HuH-7 (cell line): ENCODE measurements around the gene TCF23.
"Not testable (repeated sequence)": the region's sequence is repeated elsewhere in the genome, so short reads cannot be mapped to it uniquely, and the experiment has no call there.

Source experiments
- DNase-seq: peaks from one replicate; pipeline ENCODE4 v3.0.0; 2011; ENCODE audit warnings: low spot score

Gene TCF23

GRCh38 chr2:27148801-27149439 lies at the start of gene TCF23:
Gene TCF23, plus strand, starts transcription at chr2:27149004. Its CDS starts 130 bp downstream, at chr2:27149134.
- DNase-seq, result no peak

- no peak for DNase-seq
Observed at GRCh38 chr2:27099334-27099955, 49.4 kb upstream of the TCF23 start.

GRCh38 chr2:27100036-27100435 lies 48.8 kb upstream of the TCF23 start:
- DNase-seq, result no peak

- no peak for DNase-seq
Observed at GRCh38 chr2:27102329-27102728, 46.5 kb upstream of the TCF23 start.

DNA sequence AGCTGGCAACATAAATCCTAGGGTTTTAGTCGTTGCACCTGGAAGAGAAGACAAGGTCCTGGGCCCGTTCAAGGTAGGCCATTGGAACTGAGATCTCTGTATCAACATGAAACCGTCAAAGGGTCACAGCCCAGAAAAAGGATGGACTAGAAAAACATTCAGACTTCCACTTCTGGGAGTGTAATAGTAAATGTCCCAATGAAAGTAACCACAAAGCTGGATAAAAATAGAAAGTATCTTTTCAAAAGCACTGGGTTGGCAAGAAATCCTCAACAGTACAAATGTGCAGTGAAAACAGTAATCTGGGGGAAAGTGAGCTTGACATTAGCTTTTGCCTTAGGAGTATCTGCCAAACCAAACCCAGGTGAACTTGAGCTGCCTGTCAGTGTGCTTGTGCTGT lies 42.8 kb upstream of the TCF23 start:
- no peak for DNase-seq

DNA sequence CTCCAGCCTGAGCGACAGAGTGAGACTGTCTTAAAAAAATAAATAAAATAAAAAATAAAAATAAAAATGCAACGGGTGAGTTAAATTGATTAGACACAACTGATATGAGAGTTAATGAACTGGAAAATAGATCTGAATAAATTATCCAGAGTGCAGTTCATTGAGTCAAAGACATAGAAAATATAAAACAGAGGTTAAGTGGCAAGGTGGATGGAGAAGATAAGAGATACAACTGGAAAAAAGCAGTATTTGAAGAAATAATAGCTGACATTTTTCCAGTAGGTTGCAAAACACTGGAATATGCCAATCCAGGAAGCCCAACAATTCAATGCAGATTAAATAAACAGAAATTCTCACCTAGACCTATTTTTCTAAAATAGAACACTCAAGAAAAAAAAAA lies 40.6 kb upstream of the TCF23 start:
- DNase-seq, result no peak

DNA sequence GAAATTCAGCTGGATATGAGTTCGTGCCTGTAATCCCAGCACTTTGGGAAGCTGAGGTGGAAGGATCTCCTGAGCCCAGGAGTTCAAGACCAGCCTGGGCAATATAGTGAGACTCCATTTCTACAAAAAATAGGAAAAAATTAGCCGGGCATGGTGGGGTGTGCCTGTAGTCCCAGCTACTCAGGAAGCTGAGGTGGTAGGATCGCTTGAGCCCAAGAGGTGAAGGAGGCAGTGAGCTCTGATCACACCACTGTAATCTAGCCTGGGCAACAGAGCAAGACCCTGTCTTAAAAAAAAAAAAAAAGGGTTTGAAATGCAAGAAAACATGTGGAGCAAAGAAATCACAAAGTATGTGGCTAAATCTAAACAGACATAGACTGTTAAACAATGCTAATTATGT lies 39.7 kb upstream of the TCF23 start:
- no peak for DNase-seq

DNA sequence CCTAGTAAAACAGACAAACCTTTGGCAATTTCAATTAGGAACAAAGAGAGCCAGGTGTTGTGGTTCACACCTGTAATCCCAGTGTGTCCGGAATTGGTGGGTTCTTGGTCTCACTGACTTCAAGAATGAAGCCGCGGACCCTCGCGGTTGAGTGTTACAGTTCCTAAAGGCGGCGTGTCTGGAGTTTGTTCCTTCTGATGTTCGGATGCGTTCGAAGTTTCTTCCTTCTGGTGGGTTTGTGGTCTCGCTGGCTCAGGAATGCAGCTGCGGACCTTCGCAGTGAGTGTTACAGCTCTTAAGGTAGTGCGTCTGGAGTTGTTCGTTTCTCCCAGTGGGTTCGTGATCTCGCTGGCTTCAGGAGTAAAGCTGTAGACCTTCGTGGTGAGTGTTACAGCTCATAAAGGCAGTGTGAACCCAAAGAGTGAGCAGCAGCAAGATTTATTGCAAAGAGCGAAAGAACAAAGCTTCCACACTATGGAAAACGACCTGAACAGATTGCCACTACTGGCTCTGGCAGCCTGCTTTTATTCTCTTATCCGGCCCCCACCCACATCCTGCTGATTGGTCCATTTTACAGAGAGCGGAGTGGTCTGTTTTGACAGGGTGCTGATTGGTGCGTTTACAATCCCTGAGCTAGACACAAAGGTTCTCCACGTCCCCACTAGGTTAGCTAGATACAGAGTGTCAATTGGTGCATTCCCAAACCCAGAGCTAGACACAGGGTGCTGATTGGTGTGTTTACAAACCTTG lies 38.0 kb upstream of the TCF23 start:
- DNase-seq, result not testable (repeated sequence)

DNA sequence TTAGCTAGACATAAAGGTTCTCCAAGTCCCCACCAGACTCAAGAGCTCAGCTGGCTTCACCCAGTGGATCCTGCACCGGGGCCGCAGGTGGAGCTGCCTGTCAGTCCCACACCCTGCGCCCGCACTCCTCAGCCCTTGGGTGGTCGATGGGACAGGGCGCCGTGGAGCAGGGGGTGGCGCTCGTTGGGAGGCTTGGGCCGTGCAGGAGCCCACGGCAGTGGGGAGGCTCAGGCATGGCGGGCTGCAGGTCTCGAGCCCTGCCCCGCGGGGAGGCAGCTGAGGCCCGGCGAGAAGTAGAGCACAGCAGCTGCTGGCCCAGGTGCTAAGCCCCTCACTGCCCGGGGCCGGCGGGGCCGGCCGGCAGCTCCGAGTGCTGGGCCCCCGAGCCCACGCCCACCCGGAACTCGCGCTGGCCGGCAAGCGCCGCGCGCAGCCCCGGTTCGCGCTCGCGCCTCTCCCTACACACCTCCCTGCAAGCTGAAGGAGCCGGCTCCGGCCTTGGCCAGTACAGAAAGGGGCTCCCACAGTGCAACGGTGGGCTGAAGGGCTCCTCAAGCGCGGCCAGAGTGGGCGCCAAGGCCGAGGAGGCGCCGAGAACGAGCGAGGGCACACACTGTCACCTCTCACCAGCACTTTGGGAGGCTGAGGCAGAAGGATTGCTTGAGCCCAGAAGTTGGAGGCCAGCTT lies 37.3 kb upstream of the TCF23 start:
- DNase-seq, result not testable (repeated sequence)

GRCh38 chr2:27115519-27115918 lies 33.3 kb upstream of the TCF23 start:
- DNase-seq, result no peak

- no peak for DNase-seq
Observed at GRCh38 chr2:27117995-27118524, 30.7 kb upstream of the TCF23 start.

- DNase-seq, result no peak
Observed at GRCh38 chr2:27118525-27119329, 30.1 kb upstream of the TCF23 start, which contains the start of gene CGREF1. Gene CGREF1, minus strand, starts transcription at chr2:27119128. Its CDS starts 14,762 bp downstream, at chr2:27104366.

DNA sequence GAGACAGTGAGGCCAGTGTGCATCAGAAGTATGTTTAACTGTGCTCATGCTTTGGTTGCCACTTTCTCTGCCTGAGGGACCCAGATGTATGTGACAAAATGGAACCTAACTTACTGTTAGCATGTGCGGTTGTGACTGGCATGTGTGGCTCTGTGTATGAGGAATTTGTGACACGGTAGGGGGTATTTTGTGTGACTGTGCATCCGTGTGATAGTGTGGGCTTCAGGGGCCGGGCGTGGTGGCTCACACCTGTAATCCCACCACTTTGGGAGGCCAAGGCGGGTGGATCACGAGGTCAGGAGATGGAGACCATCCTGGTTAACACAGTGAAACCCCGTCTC lies 29.5 kb upstream of the TCF23 start:
- not testable (repeated sequence) for DNase-seq

- DNase-seq, result no peak
Observed at GRCh38 chr2:27121906-27122305, 26.9 kb upstream of the TCF23 start.

DNA sequence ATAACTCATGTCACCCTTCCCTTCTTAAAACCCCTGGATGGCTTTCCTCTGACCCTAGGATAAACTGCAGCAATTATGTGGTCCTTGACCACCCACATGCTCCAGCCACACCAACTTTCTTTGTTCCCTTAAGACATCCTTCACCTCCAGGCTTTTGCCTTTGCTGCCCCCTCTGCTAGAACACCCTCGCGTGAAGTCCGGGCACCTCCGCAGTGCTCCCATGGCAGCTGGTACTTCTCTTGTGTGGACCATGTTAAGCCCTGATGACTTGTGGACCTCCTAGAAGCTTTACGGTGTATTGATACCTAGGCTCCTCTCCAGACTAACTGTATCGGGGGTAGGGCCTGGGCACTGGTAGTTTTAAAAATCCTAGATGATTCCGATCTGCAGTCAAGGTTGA lies 26.0 kb upstream of the TCF23 start:
- DNase-seq, result no peak

- DNase-seq, result peak; percentile 77
Observed at GRCh38 chr2:27123302-27124150, 25.3 kb upstream of the TCF23 start, which contains the start of gene ABHD1. Gene ABHD1, plus strand, starts transcription at chr2:27123815. Its CDS starts 134 bp downstream, at chr2:27123949.

DNA sequence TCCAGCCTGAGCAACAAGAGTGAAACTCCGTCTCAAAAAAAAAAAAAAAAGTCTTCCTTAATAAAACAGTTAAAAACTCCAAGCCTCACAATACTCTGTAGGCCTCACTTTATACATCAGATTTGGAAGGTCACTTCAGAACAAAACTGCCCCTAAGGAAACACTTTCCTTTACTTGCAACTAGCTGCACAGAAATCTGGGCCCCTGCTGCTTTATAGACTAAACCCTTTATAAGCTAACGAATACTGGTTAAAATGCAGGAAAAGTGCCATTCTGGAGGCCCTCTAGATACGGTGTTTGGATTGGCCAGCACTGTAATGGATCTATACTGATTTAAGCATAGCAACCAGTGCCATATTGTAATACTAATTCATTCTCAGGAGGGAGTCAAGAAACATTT lies 23.7 kb upstream of the TCF23 start:
- no peak for DNase-seq

- no peak for DNase-seq
Observed at GRCh38 chr2:27126252-27126710, 22.5 kb upstream of the TCF23 start.

DNA sequence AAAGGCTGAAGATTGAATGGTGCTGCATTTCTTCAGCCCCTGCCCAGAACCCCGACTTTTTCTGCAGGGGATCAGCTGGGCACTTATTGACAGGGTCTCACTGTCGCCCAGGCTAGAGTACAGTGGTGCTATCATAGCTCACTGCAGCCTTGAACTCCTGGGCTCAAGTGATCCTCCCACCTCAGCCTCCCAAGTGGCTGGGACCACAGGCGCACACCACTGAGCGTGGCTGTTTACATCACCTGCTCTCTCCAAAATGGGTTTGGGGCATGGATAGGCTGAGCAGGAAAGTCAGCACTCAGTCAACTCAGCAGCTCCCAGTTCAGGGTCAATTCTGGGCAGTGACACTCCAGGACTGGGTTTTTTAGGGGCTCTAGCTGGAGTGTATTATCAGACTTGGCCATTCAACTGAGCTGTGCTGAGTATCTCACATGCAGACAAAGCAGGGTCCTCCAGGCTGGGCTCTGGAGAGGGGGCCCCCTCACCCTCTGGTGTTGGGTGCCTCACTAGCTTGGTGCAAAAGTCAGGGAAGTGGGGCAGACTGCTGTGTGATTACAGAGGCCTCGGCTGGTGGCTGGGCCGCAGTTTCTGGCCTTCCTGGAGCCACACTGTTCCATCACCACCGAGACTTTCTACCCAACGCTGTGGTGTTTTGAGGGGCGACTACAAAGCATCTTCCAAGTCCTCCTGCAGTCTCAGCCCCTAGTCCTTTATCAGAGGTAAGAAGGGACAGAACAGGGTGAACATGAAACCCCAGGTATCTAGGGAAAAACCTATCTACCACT lies 20.7 kb upstream of the TCF23 start:
- no peak for DNase-seq
